K562 (cell line): Measurements from ENCODE around the gene POLK. TPM values are rescaled to one million over a fixed set of nuclear protein-coding genes. Genes with fewer than 3 reads are reported as not detected.

ENCODE experiments used
- ATF7 ChIP-seq: fragments of 450-650 bp; IDR thresholded peaks from 2 replicates; pipeline ENCODE4 v1.7.1; 2014; ENCODE audit warnings: mild to moderate bottlenecking, moderate library complexity
- C11orf30 ChIP-seq: fragments of 450-650 bp; IDR thresholded peaks from 2 replicates; pipeline ENCODE4 v1.6.1; 2016; ENCODE audit warnings: low read depth, mild to moderate bottlenecking
- DPF2 ChIP-seq: fragments of 450-650 bp; IDR thresholded peaks from 2 replicates; pipeline ENCODE4 v1.6.1; 2016
- GTF2E2 ChIP-seq: fragments of 200-800 bp; sonication (Bioruptor generic); IDR thresholded peaks from 2 replicates; pipeline ENCODE4 v1.6.1; 2016; ENCODE audit warnings: missing genetic modification characterization, missing compliant biosample characterization
- HMG20B ChIP-seq: fragments of 250-450 bp; sonication (Bioruptor Pico); IDR thresholded peaks from 2 replicates; pipeline ENCODE4 v1.5.0; 2021; ENCODE audit warnings: mild to moderate bottlenecking
- ID3 ChIP-seq, 2 experiments: fragments of 250-450 bp in 1 of 2; fragments of 450-650 bp in 1 of 2; sonication (Bioruptor Pico) in 1 of 2; IDR thresholded peaks; 2 replicates each; pipeline versions ENCODE4 v1.6.1 to v1.8.0; 2016 to 2021; ENCODE audit warnings: mild to moderate bottlenecking in 2 of 2, moderate library complexity in 2 of 2, missing compliant biosample characterization in 1 of 2, missing genetic modification characterization in 1 of 2
- ILK ChIP-seq: fragments of 450-650 bp; IDR thresholded peaks from 2 replicates; pipeline ENCODE4 v1.6.1; 2016; ENCODE audit warnings: missing genetic modification characterization, low read depth, mild to moderate bottlenecking, missing compliant biosample characterization, moderate library complexity, borderline replicate concordance
- KLF16 ChIP-seq: IDR thresholded peaks from 2 replicates; pipeline ENCODE4 v1.6.1; 2016; ENCODE audit warnings: antibody characterized with exemption
- MIER1 ChIP-seq: fragments of 450-650 bp; IDR thresholded peaks from 2 replicates; pipeline ENCODE4 v1.6.1; 2016; ENCODE audit warnings: antibody characterized with exemption, mild to moderate bottlenecking, low read depth
- MXI1 ChIP-seq: IDR thresholded peaks from 2 replicates; pipeline ENCODE4 v1.6.1; 2011; ENCODE audit warnings: low read depth, mild to moderate bottlenecking, improper control_type of control experiment, low read length
- NFE2 ChIP-seq: IDR thresholded peaks from 2 replicates; pipeline ENCODE4 v1.6.1; 2014; ENCODE audit warnings: antibody characterized with exemption, low read depth
- OTX1 ChIP-seq: fragments of 450-650 bp; formaldehyde crosslinking; IDR thresholded peaks from 2 replicates; pipeline ENCODE4 v1.4.0; 2022; ENCODE audit warnings: mild to moderate bottlenecking
- SMAD2 ChIP-seq: fragments of 150-350 bp; IDR thresholded peaks from 2 replicates; pipeline ENCODE4 v1.6.1; 2014; ENCODE audit warnings: low read depth, mild to moderate bottlenecking, low read length
- SMAD3 ChIP-seq: fragments of 450-650 bp; formaldehyde crosslinking; conservative IDR thresholded peaks from 2 replicates; pipeline ENCODE4 v1.4.0; 2020; ENCODE audit warnings: mild to moderate bottlenecking
- SRF ChIP-seq, 2 experiments: fragments of 250-450, 450-650 bp in 1 of 2; sonication (Bioruptor Pico) in 1 of 2; sonication (generic) in 1 of 2; formaldehyde crosslinking; IDR thresholded peaks; 2 replicates each; pipeline versions ENCODE4 v1.5.0 to v1.5.1; 2020 to 2022; ENCODE audit warnings: mild to moderate bottlenecking in 1 of 2, missing genetic modification reagents in 1 of 2
- TAF1 ChIP-seq: IDR thresholded peaks from 2 replicates; pipeline ENCODE4 v1.6.1; 2011; ENCODE audit warnings: mild to moderate bottlenecking, low read length, moderate library complexity; ENCODE audit not compliant: insufficient read depth, control insufficient read depth, severe bottlenecking; ENCODE audit errors: extremely low read depth
- WHSC1 ChIP-seq: IDR thresholded peaks from one replicate; pipeline ENCODE4 v1.6.1; 2012; ENCODE audit warnings: low read length, control low read depth, inconsistent platforms
- ZNF12 ChIP-seq: sonication (generic); formaldehyde crosslinking; IDR thresholded peaks from 2 replicates; pipeline ENCODE4 v1.4.0; 2020; ENCODE audit warnings: mild to moderate bottlenecking, missing genetic modification reagents
- ZNF324 ChIP-seq: fragments of 250-450 bp; sonication (Bioruptor Pico); IDR thresholded peaks from 2 replicates; pipeline ENCODE4 v1.4.0; 2020; ENCODE audit warnings: mild to moderate bottlenecking
- ZNF75A ChIP-seq: fragments of 450-650 bp; formaldehyde crosslinking; IDR thresholded peaks from 2 replicates; pipeline ENCODE4 v1.4.0; 2020; ENCODE audit warnings: mild to moderate bottlenecking
- ZNF76 ChIP-seq: fragments of 250-450 bp; sonication (Bioruptor Pico); IDR thresholded peaks from 2 replicates; pipeline ENCODE4 v1.4.0; 2020; ENCODE audit warnings: mild to moderate bottlenecking, moderate library complexity, borderline replicate concordance
- polyA plus RNA-seq, 8 experiments: library from polyadenylated mRNA; depleted of rRNA in 4 of 8; stranded (reverse) in 5 of 8; unstranded in 3 of 8; fragments of >200 nt; fragmentation: Nextera tagmentation in 2 of 8; fragmentation: Illumina TruSeq in 1 of 8; extraction: Ambion mirVana in 2 of 8; extraction: Trizol in 1 of 8; gene quantifications; 2 replicates each; pipeline versions ENCODE4 v1.2.1 to v1.2.3, GENCODE V29; 2011 to 2014; ENCODE audit warnings: inconsistent platforms in 1 of 8, missing spikeins in 1 of 8
- total RNA-seq, 7 experiments: library from RNA; depleted of rRNA in 6 of 7; stranded (reverse); fragments of >200 nt in 6 of 7; fragmentation: Illumina TruSeq in 2 of 7; extraction: Trizol in 2 of 7; gene quantifications; 2 replicates each; pipeline versions ENCODE4 v1.2.1 to v1.2.3, GENCODE V29; 2011 to 2021; ENCODE audit warnings: low replicate concordance in 1 of 7
- TF ChIP-seq, protein P1 (sequence below): IDR thresholded peaks from 2 replicates; pipeline ENCODE4 v1.6.1; 2011; ENCODE audit not compliant: insufficient read length; ENCODE audit errors: extremely low read depth
- TF ChIP-seq, protein P2 (sequence below): fragments of 450-650 bp; IDR thresholded peaks from 2 replicates; pipeline ENCODE4 v1.6.1; 2017; ENCODE audit warnings: mild to moderate bottlenecking, moderate library complexity
- TF ChIP-seq, protein P3 (sequence below): sonication (generic); formaldehyde crosslinking; IDR thresholded peaks from 2 replicates; pipeline ENCODE4 v1.8.1; 2023; ENCODE audit warnings: mild to moderate bottlenecking, missing genetic modification reagents

POLK gene
- total and polyA plus RNA-seq, 9 of the 15 experiments (the other 6 are each of a cell fraction or from before 2014, with no cell fraction given), result 6.1 to 31.6 (median 16.5) TPM

GRCh38 chr5:75511435-75512382, at the start of gene POLK, which contains the start of gene CERT1 (continued):
- TF ChIP-seq GTF2E2 (tag) (no peak), NFE2 (no peak), HMG20B (CRISPR knock-in tag) (no peak), SRF (CRISPR knock-in tag; IDR thresholded peaks at IDR 0.05) (peak in 1 of 2 experiments; percentile 66; a peak in 2 of 4 replicates), SMAD2 (no peak), ATF7 (peak; percentile 74), ZNF76 (CRISPR knock-in tag) (peak; percentile 40; the same call in 1 of the 2 replicates), ZNF324 (CRISPR knock-in tag) (no peak), WHSC1 (no peak), C11orf30 (peak; percentile 19; the same call in 1 of the 2 replicates), ID3 (CRISPR knock-in tag; IDR thresholded peaks at IDR 0.05) (no peak), ID3 (tag; IDR thresholded peaks at IDR 0.05) (peak; percentile 34; the same call in 1 of the 2 replicates), MIER1 (no peak), ILK (no peak), OTX1 (CRISPR knock-in tag) (0 out of 2 replicates have a peak, but pooled peaks have one; percentile 39), ZNF75A (no peak), KLF16 (no peak), TAF1 (peak; percentile 90), DPF2 (no peak), SMAD3 (CRISPR knock-in tag) (peak; percentile 63; the same call in 1 of the 2 replicates), ZNF12 (no peak), MXI1 (no peak)
- TF ChIP-seq, protein P1, sequence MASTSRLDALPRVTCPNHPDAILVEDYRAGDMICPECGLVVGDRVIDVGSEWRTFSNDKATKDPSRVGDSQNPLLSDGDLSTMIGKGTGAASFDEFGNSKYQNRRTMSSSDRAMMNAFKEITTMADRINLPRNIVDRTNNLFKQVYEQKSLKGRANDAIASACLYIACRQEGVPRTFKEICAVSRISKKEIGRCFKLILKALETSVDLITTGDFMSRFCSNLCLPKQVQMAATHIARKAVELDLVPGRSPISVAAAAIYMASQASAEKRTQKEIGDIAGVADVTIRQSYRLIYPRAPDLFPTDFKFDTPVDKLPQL, result no peak
- TF ChIP-seq, protein P2, sequence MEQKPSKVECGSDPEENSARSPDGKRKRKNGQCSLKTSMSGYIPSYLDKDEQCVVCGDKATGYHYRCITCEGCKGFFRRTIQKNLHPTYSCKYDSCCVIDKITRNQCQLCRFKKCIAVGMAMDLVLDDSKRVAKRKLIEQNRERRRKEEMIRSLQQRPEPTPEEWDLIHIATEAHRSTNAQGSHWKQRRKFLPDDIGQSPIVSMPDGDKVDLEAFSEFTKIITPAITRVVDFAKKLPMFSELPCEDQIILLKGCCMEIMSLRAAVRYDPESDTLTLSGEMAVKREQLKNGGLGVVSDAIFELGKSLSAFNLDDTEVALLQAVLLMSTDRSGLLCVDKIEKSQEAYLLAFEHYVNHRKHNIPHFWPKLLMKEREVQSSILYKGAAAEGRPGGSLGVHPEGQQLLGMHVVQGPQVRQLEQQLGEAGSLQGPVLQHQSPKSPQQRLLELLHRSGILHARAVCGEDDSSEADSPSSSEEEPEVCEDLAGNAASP, result no peak
- TF ChIP-seq, protein P3, sequence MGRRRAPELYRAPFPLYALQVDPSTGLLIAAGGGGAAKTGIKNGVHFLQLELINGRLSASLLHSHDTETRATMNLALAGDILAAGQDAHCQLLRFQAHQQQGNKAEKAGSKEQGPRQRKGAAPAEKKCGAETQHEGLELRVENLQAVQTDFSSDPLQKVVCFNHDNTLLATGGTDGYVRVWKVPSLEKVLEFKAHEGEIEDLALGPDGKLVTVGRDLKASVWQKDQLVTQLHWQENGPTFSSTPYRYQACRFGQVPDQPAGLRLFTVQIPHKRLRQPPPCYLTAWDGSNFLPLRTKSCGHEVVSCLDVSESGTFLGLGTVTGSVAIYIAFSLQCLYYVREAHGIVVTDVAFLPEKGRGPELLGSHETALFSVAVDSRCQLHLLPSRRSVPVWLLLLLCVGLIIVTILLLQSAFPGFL, result no peak
